PC-3 (cell line): ENCODE measurements around the gene SLC2A9. TPM values are rescaled to one million over a fixed set of nuclear protein-coding genes. Genes with fewer than 3 reads are reported as not detected.

Source experiments
- ATAC-seq: fragments of 200-7000 bp; cut with Tn5 transposase; 2 replicates; pipeline ENCODE4 v1.9.1; 2020; ENCODE audit warnings: mild to moderate bottlenecking, moderate library complexity
- BruUV-seq: library from RNA; stranded (reverse); fragments of 400-500 nt; replicated peaks from 2 replicates; lab custom pipeline; 2021; lab: Mats Ljungman, UMichigan
- CTCF ChIA-PET: fragments of 300-600 bp; sonication (Branson Sonifier 250); formaldehyde crosslinking; loops from one replicate; lab custom pipeline; 2022; ENCODE audit warnings: antibody characterized with exemption; lab: Charles Lee
- POLR2A ChIA-PET: fragments of 300-600 bp; sonication (Branson Sonifier 250); formaldehyde crosslinking; loops from one replicate; lab custom pipeline; 2022; ENCODE audit warnings: antibody characterized with exemption; ENCODE audit not compliant: unreplicated experiment; lab: Charles Lee
- DNase-seq: peaks from one replicate; pipeline ENCODE4 v3.0.0-alpha.2; 2015
- H2AFZ ChIP-seq: fragments of 300-600 bp; sonication (generic); 2 replicates; pipeline ENCODE4 v1.6.0; 2016; ENCODE audit warnings: antibody characterized with exemption, low read length
- H3F3A ChIP-seq: fragments of 300-600 bp; sonication (generic); one replicate; pipeline ENCODE4 v1.6.0; 2017; ENCODE audit warnings: antibody characterized with exemption, low read length, control low read depth, mild to moderate bottlenecking; ENCODE audit not compliant: unreplicated experiment
- H3K27ac ChIP-seq: fragments of 300-600 bp; sonication (generic); 2 replicates; pipeline ENCODE4 v1.5.1; 2016; ENCODE audit warnings: mild to moderate bottlenecking, low read length
- H3K27me3 ChIP-seq: fragments of 300-600 bp; sonication (generic); 2 replicates; pipeline ENCODE4 v1.6.1; 2016; ENCODE audit warnings: low read length, mixed read lengths
- H3K36me3 ChIP-seq: fragments of 300-600 bp; sonication (generic); 2 replicates; pipeline ENCODE4 v1.6.1; 2016; ENCODE audit warnings: low read depth, mixed run types, low read length, mixed read lengths
- H3K4me1 ChIP-seq: fragments of 300-600 bp; sonication (generic); 2 replicates; pipeline ENCODE4 v1.5.1; 2016; ENCODE audit warnings: low read length; ENCODE audit not compliant: insufficient read depth
- H3K4me2 ChIP-seq: fragments of 300-600 bp; sonication (generic); 2 replicates; pipeline ENCODE4 v1.6.0; 2016; ENCODE audit warnings: low read length
- H3K4me3 ChIP-seq: fragments of 300-600 bp; sonication (generic); 2 replicates; pipeline ENCODE4 v1.5.1; 2016; ENCODE audit warnings: mild to moderate bottlenecking, low read length, mixed read lengths
- H3K79me2 ChIP-seq: fragments of 300-600 bp; sonication (generic); 2 replicates; pipeline ENCODE4 v1.6.1; 2017; ENCODE audit warnings: low read length, mixed read lengths
- H3K9ac ChIP-seq: fragments of 300-600 bp; sonication (generic); 2 replicates; pipeline ENCODE4 v1.6.0; 2016; ENCODE audit warnings: mild to moderate bottlenecking, low read length
- H3K9me2 ChIP-seq: fragments of 300-600 bp; sonication (generic); replicated peaks from 2 replicates; pipeline ENCODE4 v1.6.1; 2016; ENCODE audit warnings: mixed run types, low read length, mixed read lengths
- H3K9me3 ChIP-seq: fragments of 300-600 bp; sonication (generic); 2 replicates; pipeline ENCODE4 v1.6.1; 2016; ENCODE audit warnings: low read length, mixed read lengths
- H4K20me1 ChIP-seq: fragments of 300-600 bp; sonication (generic); 2 replicates; pipeline ENCODE4 v1.6.1; 2016; ENCODE audit warnings: low read length, mixed read lengths
- CTCF ChIP-seq: fragments of 300-600 bp; sonication (generic); conservative IDR thresholded peaks from 2 replicates; pipeline ENCODE4 v1.5.1; 2017; ENCODE audit warnings: antibody characterized with exemption, low read depth, mild to moderate bottlenecking, low read length
- EZH2 ChIP-seq: fragments of 300-600 bp; sonication (generic); IDR thresholded peaks from one replicate; pipeline ENCODE4 v1.6.1; 2017; ENCODE audit warnings: antibody characterized with exemption, mild to moderate bottlenecking, low read length; ENCODE audit not compliant: unreplicated experiment
- EZH2phosphoT487 ChIP-seq: fragments of 300-600 bp; sonication (generic); IDR thresholded peaks from 2 replicates; pipeline ENCODE4 v1.6.1; 2018; ENCODE audit warnings: mild to moderate bottlenecking, antibody characterized with exemption, low read length, borderline replicate concordance
- intact Hi-C: fragments of 100-400 bp; cut with micrococcal nuclease; formaldehyde crosslinking; loops from 2 replicates; pipeline ENCODE4 v1.9.0; 2023
- total RNA-seq: library from RNA; depleted of rRNA; stranded (reverse); fragments of >200 nt; gene quantifications from 2 replicates; pipeline ENCODE4 v1.2.3, GENCODE V29; 2014

SLC2A9 gene
- total RNA-seq, 1 experiment from 2014 or later, result 0.11 TPM

DNA sequence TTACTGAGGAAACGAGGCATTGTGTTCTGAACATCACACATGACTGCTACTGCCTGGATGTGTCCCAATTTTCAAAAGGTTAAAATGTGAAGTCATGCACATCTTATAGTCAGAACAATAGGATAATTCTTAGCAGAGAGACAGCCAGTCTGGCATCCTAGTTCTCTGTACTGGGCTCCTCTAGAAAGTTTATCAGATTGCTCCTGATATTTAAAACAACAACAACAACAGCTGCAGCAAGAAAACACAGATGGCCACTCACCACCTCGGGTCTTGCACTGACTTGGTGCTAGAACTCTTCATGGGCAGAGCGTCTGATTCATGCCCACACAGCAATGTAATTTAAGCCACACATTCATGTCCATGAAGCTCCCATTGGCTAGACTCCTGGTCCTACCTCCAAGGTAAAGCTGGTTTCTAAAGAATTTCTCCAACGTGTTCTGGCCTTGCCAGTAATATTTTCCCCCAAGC is 33.3 kb upstream of the SLC2A9 start:
- DNase-seq, result no peak
- H3K27me3 ChIP-seq, result no peaks in the 10 kb centered on the region
- CTCF ChIA-PET, result no interaction called here
- no peaks in the 10 kb centered on the region for H4K20me1 ChIP-seq
- no peaks in the 10 kb centered on the region for H3K79me2 ChIP-seq
- no peak overlapping the region for H2AFZ ChIP-seq
- no peaks in the 10 kb centered on the region for H3F3A ChIP-seq
- no peaks in the 10 kb centered on the region for H3K9me3 ChIP-seq
- POLR2A ChIA-PET, result no interaction called here
- intact Hi-C loops, result no loop called here
- ATAC-seq, result no peak
- no peaks in the 10 kb centered on the region for H3K9me2 ChIP-seq
- H3K4me3 ChIP-seq, result no peak overlapping the region
- no peak overlapping the region for H3K9ac ChIP-seq
- no peak for TF ChIP-seq CTCF
- H3K4me2 ChIP-seq, result no peak overlapping the region
- H3K4me1 ChIP-seq, result no peaks in the 10 kb centered on the region
- no peaks in the 10 kb centered on the region for H3K36me3 ChIP-seq
- BruUV-seq, result no TSS peak
- H3K27ac ChIP-seq, result no peak overlapping the region

DNA sequence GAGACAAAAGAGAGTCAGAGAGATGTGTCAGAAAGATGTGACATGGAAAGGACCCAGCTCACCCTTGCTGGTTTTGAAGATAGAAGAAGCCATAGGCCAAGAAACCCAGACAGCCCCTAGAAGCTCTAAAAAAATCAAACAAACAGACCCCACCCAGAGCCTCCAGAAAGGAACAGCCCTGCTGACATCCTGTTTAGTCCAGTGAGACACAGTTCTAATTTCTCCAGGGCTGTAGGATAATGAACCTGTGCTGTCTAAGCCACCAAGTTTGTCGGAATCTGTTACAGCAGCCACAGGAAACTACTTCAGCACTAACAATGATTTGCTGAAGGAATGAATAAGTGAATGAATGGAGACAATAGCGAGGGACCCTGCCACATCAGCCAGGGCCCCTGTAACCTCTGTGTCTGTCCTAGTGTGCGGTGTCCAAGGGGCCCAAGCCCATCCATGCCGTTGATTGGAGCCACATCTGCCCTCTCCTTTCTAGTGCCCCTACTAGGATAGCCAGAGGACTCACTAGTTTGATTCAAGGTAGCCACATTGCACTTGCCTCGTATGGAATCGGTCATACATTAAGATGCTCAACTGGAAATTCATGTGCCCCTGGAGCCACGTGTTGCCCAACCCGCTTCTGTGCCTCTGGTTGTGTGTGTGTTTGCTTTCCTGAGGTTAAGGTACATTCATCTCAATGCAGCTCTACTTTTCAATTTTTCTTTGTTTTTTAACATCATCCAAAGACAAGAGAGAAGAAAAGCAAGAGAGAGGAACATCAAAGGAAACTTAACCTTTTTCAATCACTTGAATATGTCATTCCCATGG is 32.5 kb upstream of the SLC2A9 start:
- H3K4me2 ChIP-seq, result no peak overlapping the region
- no peaks in the 10 kb centered on the region for H3K9me2 ChIP-seq
- H3K9ac ChIP-seq, result no peak overlapping the region
- no peaks in the 10 kb centered on the region for H3F3A ChIP-seq
- no TSS peak for BruUV-seq
- H3K4me1 ChIP-seq, result no peaks in the 10 kb centered on the region
- intact Hi-C loops, result no loop called here
- no peaks in the 10 kb centered on the region for H3K27me3 ChIP-seq
- no peaks in the 10 kb centered on the region for H4K20me1 ChIP-seq
- no peak overlapping the region for H3K4me3 ChIP-seq
- no peak overlapping the region for H2AFZ ChIP-seq
- no peaks in the 10 kb centered on the region for H3K9me3 ChIP-seq
- H3K79me2 ChIP-seq, result no peaks in the 10 kb centered on the region
- no peak for TF ChIP-seq CTCF
- TF ChIP-seq EZH2, result no peak
- TF ChIP-seq EZH2phosphoT487, result no peak
- DNase-seq (no peak), ATAC-seq (no peak)
- ChIA-PET CTCF (no interaction called here), POLR2A (no interaction called here)
- no peaks in the 10 kb centered on the region for H3K36me3 ChIP-seq
- H3K27ac ChIP-seq, result no peak overlapping the region

DNA sequence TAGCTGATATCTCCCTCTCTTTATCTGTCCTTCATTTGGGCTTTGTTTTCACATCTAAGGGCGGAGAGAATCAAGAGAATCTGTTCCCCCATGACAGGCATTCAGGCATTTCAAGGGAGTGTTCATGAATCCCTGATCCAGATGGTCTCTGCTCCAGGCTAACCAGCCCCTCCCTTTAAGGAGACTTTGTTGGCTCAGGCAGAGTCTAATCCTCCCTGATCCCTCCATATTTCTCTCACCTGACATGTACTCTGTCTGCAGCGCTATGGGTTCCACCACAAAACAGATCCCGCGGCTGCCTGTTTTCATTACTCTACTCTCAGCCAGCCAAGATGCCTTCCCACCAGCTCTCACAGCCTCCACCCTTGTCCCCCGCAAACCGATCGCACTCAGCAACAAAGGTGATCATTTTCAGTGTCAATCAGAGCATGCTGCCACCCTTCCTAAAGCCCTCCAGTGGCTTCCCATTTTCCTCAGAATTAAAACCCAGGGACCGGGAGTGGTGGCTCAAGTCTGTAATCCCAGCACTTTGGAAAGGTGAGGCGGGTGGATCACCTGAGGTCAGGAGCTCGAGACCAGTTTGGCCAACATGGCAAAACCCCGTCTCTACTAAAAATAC is 30.3 kb upstream of the SLC2A9 start:
- ATAC-seq (no peak), DNase-seq (no peak)
- Histone ChIP-seq H2AFZ (no peak overlapping the region), H3K36me3 (no peaks in the 10 kb centered on the region), H3K79me2 (no peaks in the 10 kb centered on the region), H3F3A (no peaks in the 10 kb centered on the region), H3K27ac (no peak overlapping the region), H3K9me2 (no peaks in the 10 kb centered on the region), H3K27me3 (no peaks in the 10 kb centered on the region), H3K9me3 (no peaks in the 10 kb centered on the region), H3K4me2 (no peak overlapping the region), H3K4me1 (no peaks in the 10 kb centered on the region), H3K4me3 (no peak overlapping the region), H4K20me1 (no peaks in the 10 kb centered on the region), H3K9ac (no peak overlapping the region)
- TF ChIP-seq CTCF (no peak), EZH2phosphoT487 (no peak), EZH2 (no peak)
- intact Hi-C loops, result no loop called here
- no TSS peak for BruUV-seq
- POLR2A ChIA-PET, result no interaction called here
- CTCF ChIA-PET, result no interaction called here
